Measurements from ENCODE around the gene LAMB4. TPM values are rescaled to one million over a fixed set of nuclear protein-coding genes. Genes with fewer than 3 reads are reported as not detected.

The LAMB4 gene
- total and polyA plus RNA-seq, 10 donors, result 0.03 to 0.94 (median 0.22) TPM; not detected in 2

DNA sequence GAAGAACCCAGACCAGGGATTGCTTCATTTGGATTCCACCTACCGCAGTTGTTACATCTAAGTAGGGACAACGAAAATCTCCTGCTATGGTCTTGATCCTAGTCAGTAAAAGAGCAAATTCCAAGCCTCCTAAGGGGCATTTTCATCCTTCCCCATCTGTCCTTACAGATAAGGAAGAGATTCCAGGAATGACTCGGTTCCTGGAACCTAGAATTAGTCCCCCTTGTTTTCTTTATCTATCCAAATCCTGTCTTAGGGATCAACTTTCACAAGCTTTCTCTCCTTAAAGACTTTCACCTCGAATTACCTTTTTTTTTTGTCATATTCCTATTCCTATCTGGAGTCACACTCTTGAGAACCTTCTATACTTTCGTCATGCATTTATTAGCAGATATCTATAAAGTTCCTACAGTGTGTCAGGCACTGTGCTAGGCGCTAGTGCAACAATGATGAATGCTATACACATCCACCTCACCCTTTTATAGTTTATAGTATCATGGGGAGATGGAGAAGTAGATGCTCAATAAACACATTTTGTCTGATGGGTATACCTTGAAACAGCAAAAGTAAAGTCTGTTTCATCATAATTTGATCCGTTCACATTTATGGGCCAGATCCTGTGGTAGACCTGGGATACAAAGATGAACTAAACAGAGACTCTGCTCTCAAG lies 39.2 kb downstream of the LAMB4 start:
- Histone ChIP-seq H3K9me3 (no peaks in the 10 kb centered on the region), H3K27me3 (replicated peaks in 1 of 7) (no peaks in the 10 kb centered on the region), H3K4me3 (no peak overlapping the region), H3K4me1 (peaks cover 0 to 12% (median 5%) of the 10 kb centered on the region in 6 donors), H3K36me3 (no peaks in the 10 kb centered on the region), H3K27ac (no peak overlapping the region)
- intact Hi-C loops (cut with DNase I; ENCODE audit: low total_unique reads), result no loop called here
- TF ChIP-seq POLR2A (IDR thresholded peaks at IDR 0.05) (no peak), POLR2AphosphoS5 (IDR thresholded peaks at IDR 0.05) (no peak)
- TF ChIP-seq, protein P1, sequence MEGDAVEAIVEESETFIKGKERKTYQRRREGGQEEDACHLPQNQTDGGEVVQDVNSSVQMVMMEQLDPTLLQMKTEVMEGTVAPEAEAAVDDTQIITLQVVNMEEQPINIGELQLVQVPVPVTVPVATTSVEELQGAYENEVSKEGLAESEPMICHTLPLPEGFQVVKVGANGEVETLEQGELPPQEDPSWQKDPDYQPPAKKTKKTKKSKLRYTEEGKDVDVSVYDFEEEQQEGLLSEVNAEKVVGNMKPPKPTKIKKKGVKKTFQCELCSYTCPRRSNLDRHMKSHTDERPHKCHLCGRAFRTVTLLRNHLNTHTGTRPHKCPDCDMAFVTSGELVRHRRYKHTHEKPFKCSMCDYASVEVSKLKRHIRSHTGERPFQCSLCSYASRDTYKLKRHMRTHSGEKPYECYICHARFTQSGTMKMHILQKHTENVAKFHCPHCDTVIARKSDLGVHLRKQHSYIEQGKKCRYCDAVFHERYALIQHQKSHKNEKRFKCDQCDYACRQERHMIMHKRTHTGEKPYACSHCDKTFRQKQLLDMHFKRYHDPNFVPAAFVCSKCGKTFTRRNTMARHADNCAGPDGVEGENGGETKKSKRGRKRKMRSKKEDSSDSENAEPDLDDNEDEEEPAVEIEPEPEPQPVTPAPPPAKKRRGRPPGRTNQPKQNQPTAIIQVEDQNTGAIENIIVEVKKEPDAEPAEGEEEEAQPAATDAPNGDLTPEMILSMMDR (IDR thresholded peaks at IDR 0.05 in 8 of 11, conservative IDR thresholded peaks at IDR 0.05 in 3 of 11), result no peak
- no peak for DNase-seq
- WGBS, 5 donors, result 77 to 86% (median 84%) methylated on average over 7 of the region's 7 CpGs

DNA sequence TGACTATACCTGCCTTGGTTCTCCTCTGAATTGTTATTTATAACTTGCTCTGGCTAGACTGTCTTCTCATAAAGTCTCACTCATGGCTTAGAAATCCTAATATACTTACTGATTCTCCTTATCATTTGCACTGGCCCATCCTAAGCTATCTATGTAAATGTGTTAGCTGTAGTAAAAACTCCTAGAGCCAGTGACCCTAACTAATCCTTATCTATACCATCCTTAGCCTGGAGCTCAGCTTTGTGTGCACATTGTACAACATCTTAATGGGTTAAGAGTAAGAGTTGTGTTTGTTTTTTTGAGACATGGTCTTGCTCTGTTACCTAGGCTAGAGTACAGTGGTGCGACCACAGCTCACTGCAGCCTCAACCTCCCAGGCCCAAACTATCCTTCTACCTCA lies 40.8 kb downstream of the LAMB4 start:
- Histone ChIP-seq H3K36me3 (no peaks in the 10 kb centered on the region), H3K9me3 (no peaks in the 10 kb centered on the region), H3K4me3 (no peak overlapping the region), H3K4me1 (no peaks in the 10 kb centered on the region), H3K27me3 (replicated peaks in 1 of 7) (no peaks in the 10 kb centered on the region), H3K27ac (no peak overlapping the region)
- no peak for DNase-seq
- TF ChIP-seq, protein P1 (IDR thresholded peaks at IDR 0.05 in 8 of 11, conservative IDR thresholded peaks at IDR 0.05 in 3 of 11), result no peak
- TF ChIP-seq POLR2AphosphoS5 (IDR thresholded peaks at IDR 0.05), result no peak
- no peak for TF ChIP-seq POLR2A (IDR thresholded peaks at IDR 0.05)
- WGBS, 5 donors, result 86 to 100% (median 94%) methylated on average over 1 of the region's 1 CpG
- intact Hi-C loops (cut with DNase I; ENCODE audit: low total_unique reads), result no loop called here

DNA sequence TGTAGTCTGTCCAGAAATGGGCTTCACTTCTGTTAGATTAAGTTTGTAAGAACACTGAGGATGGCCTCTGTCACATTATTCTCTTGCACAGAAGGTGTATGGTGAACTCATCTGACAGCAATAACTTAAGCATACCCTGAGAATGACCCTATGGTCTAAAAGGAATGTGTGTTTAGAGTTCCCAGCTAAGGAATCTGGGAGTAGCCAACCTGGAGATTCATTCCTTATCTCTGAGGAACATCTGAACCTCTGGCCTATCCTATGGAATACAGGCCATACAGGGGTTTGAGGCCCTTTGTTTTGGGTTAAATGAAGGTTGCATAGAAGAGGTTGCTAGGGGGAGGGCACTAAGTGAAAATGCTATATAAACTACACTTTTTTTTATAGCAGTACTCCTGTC lies 41.4 kb downstream of the LAMB4 start:
- Histone ChIP-seq H3K4me1 (no peaks in the 10 kb centered on the region), H3K27ac (no peak overlapping the region), H3K36me3 (no peaks in the 10 kb centered on the region), H3K27me3 (replicated peaks in 1 of 7) (no peaks in the 10 kb centered on the region), H3K9me3 (no peaks in the 10 kb centered on the region), H3K4me3 (no peak overlapping the region)
- intact Hi-C loops (cut with DNase I; ENCODE audit: low total_unique reads), result no loop called here
- DNase-seq, result no peak
- TF ChIP-seq POLR2AphosphoS5 (IDR thresholded peaks at IDR 0.05) (no peak), POLR2A (IDR thresholded peaks at IDR 0.05) (no peak)
- TF ChIP-seq, protein P1 (IDR thresholded peaks at IDR 0.05 in 8 of 11, conservative IDR thresholded peaks at IDR 0.05 in 3 of 11), result no peak

DNA sequence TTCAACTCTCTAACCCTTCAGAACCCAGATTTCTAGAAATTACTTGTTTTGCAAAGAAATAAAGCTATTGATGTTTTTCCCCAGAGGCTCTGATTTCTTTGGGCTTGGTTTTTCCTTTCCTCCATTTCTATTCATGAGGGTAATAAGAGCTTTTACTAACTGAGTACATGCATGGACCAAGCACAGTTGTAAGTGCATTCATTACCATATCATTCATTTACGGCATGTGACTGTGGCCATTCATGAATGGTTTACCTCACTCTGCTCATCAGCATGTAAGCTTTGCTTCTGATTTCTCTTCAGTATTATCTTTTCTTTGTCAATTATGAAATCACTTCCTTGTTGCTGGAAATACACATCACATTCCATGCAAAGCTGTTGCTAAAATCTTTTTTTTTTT lies 42.4 kb downstream of the LAMB4 start:
- Histone ChIP-seq H3K4me3 (no peak overlapping the region), H3K9me3 (no peaks in the 10 kb centered on the region), H3K27ac (no peak overlapping the region), H3K36me3 (no peaks in the 10 kb centered on the region), H3K27me3 (replicated peaks in 1 of 7) (no peaks in the 10 kb centered on the region), H3K4me1 (no peaks in the 10 kb centered on the region)
- WGBS, 5 donors, result 91 to 100% (median 94%) methylated on average over 1 of the region's 1 CpG
- DNase-seq, result no peak
- intact Hi-C loops (cut with DNase I; ENCODE audit: low total_unique reads), result no loop called here
- TF ChIP-seq POLR2A (IDR thresholded peaks at IDR 0.05) (no peak), POLR2AphosphoS5 (IDR thresholded peaks at IDR 0.05) (no peak)
- TF ChIP-seq, protein P1 (IDR thresholded peaks at IDR 0.05 in 8 of 11, conservative IDR thresholded peaks at IDR 0.05 in 3 of 11), result no peak
